ENCODE measurements around the gene TPT1. TPM values are rescaled to one million over a fixed set of nuclear protein-coding genes. Genes with fewer than 3 reads are reported as not detected.
"Not testable (repeated sequence)": the region's sequence is repeated elsewhere in the genome, so short reads cannot be mapped to it uniquely, and the experiment has no call there.

TPT1 gene
- total RNA-seq (6,059 TPM), polyA plus RNA-seq (ENCODE audit: insufficient read depth in 1 of 8, insufficient read length in 8 of 8, low replicate concordance in 1 of 8) (1,000 to 10,000 TPM; 7,457 to 9,795 (median 8,327) TPM)
- long read RNA-seq, donor 1, full-length matches to known transcripts, result 1,332 of 1,552 reads
- long read RNA-seq, donor 1, partial matches to known transcripts, result 200 of 1,552 reads
- long read RNA-seq, donor 1, other reads (novel, unspliced or antisense), result 20 of 1,552 reads
- long read RNA-seq, donor 2, full-length matches to known transcripts, result 339 of 417 reads
- long read RNA-seq, donor 2, partial matches to known transcripts, result 78 of 417 reads
- long read RNA-seq, donor 2, other reads (novel, unspliced or antisense), result 0 of 417 reads
- long read RNA-seq, donor 3, full-length matches to known transcripts, result 1,733 of 2,175 reads
- long read RNA-seq, donor 3, partial matches to known transcripts, result 395 of 2,175 reads
- long read RNA-seq, donor 3, other reads (novel, unspliced or antisense), result 47 of 2,175 reads
- long read RNA-seq, donor 4, full-length matches to known transcripts, result 2,758 of 3,184 reads
- long read RNA-seq, donor 4, partial matches to known transcripts, result 315 of 3,184 reads
- long read RNA-seq, donor 4, other reads (novel, unspliced or antisense), result 111 of 3,184 reads
- long read RNA-seq, donor 5, full-length matches to known transcripts, result 7,617 of 9,018 reads
- long read RNA-seq, donor 5, partial matches to known transcripts, result 1,092 of 9,018 reads
- long read RNA-seq, donor 5, other reads (novel, unspliced or antisense), result 309 of 9,018 reads
- long read RNA-seq, donor 6, full-length matches to known transcripts, result 7,080 of 8,178 reads
- long read RNA-seq, donor 6, partial matches to known transcripts, result 874 of 8,178 reads
- long read RNA-seq, donor 6, other reads (novel, unspliced or antisense), result 224 of 8,178 reads
- long read RNA-seq, donor 7, full-length matches to known transcripts, result 5,269 of 6,203 reads
- long read RNA-seq, donor 7, partial matches to known transcripts, result 759 of 6,203 reads
- long read RNA-seq, donor 7, other reads (novel, unspliced or antisense), result 175 of 6,203 reads
- long read RNA-seq, donor 8, full-length matches to known transcripts, result 2,292 of 3,129 reads
- long read RNA-seq, donor 8, partial matches to known transcripts, result 757 of 3,129 reads
- long read RNA-seq, donor 8, other reads (novel, unspliced or antisense), result 80 of 3,129 reads
- long read RNA-seq, donor 9, full-length matches to known transcripts, result 3,002 of 3,616 reads
- long read RNA-seq, donor 9, partial matches to known transcripts, result 530 of 3,616 reads
- long read RNA-seq, donor 9, other reads (novel, unspliced or antisense), result 84 of 3,616 reads
- long read RNA-seq, donor 10, full-length matches to known transcripts, result 3,447 of 4,428 reads
- long read RNA-seq, donor 10, partial matches to known transcripts, result 887 of 4,428 reads
- long read RNA-seq, donor 10, other reads (novel, unspliced or antisense), result 94 of 4,428 reads
- long read RNA-seq, donor 11, full-length matches to known transcripts, result 3,311 of 3,932 reads
- long read RNA-seq, donor 11, partial matches to known transcripts, result 517 of 3,932 reads
- long read RNA-seq, donor 11, other reads (novel, unspliced or antisense), result 104 of 3,932 reads

- H3K9me3 ChIP-seq (replicated peaks; ENCODE audit: control insufficient read depth, low read depth, low read length), result no peaks in the 10 kb centered on the region
- WGBS (ENCODE audit: insufficient coverage), result under 1% methylated on average over 60 of the region's 67 CpGs
- H3K27me3 ChIP-seq (ENCODE audit: control insufficient read depth, insufficient read depth, low read length), result no peaks in the 10 kb centered on the region
- H3K4me1 ChIP-seq (ENCODE audit: control insufficient read depth, insufficient read depth, low read length), result peaks cover 10% of the 10 kb centered on the region
- H3K27ac ChIP-seq (ENCODE audit: low read length), result peak within 1 kb of the TSS; percentile 99
- H3K4me3 ChIP-seq (ENCODE audit: low read length), result peak within 1 kb of the TSS; percentile 89
- peak; percentile 99 for DNase-seq
- peaks cover 49% of the 10 kb centered on the region for H3K36me3 ChIP-seq (ENCODE audit: control insufficient read depth, insufficient read depth, low read length)
These were observed at the start of gene TPT1 for GRCh38 chr13:45341034-45341798. TSS of gene TPT1 (minus strand) at chr13:45341183. CDS start at chr13:45341069, 114 bp downstream.

- whole genome bisulfite sequencing (ENCODE audit: insufficient coverage), result 93% methylated on average over 6 of the region's 9 CpGs
- H3K36me3 ChIP-seq (ENCODE audit: control insufficient read depth, insufficient read depth, low read length); H3K27ac ChIP-seq (ENCODE audit: low read length): not testable (repeated sequence)
These were observed 49.4 kb upstream of the TPT1 start for GRCh38 chr13:45390348-45390747.

GRCh38 chr13:45388664-45389063 is 47.7 kb upstream of the TPT1 start:
- no peak for DNase-seq
- Histone ChIP-seq H3K27ac (ENCODE audit: low read length) (no peak overlapping the region), H3K4me1 (ENCODE audit: control insufficient read depth, insufficient read depth, low read length) (peaks cover 5% of the 10 kb centered on the region), H3K4me3 (ENCODE audit: low read length) (no peak overlapping the region), H3K36me3 (ENCODE audit: control insufficient read depth, insufficient read depth, low read length) (peaks cover 16% of the 10 kb centered on the region), H3K9me3 (replicated peaks; ENCODE audit: control insufficient read depth, low read depth, low read length) (no peaks in the 10 kb centered on the region), H3K27me3 (ENCODE audit: control insufficient read depth, insufficient read depth, low read length) (no peaks in the 10 kb centered on the region)
- WGBS (ENCODE audit: insufficient coverage), result no CpG with 5 or more reads among the region's 4 CpGs

More at GRCh38 chr13:45390348-45390747, 49.4 kb upstream of the TPT1 start:
- H3K27me3 ChIP-seq (ENCODE audit: control insufficient read depth, insufficient read depth, low read length); DNase-seq; H3K4me3 ChIP-seq (ENCODE audit: low read length); H3K4me1 ChIP-seq (ENCODE audit: control insufficient read depth, insufficient read depth, low read length); H3K9me3 ChIP-seq (replicated peaks; ENCODE audit: control insufficient read depth, low read depth, low read length): not testable (repeated sequence)

- not testable (repeated sequence) for H3K9me3 ChIP-seq (replicated peaks; ENCODE audit: control insufficient read depth, low read depth, low read length); H3K4me1 ChIP-seq (ENCODE audit: control insufficient read depth, insufficient read depth, low read length); DNase-seq; H3K27ac ChIP-seq (ENCODE audit: low read length); H3K4me3 ChIP-seq (ENCODE audit: low read length); H3K27me3 ChIP-seq (ENCODE audit: control insufficient read depth, insufficient read depth, low read length)
- WGBS (ENCODE audit: insufficient coverage), result 91% methylated on average over 12 of the region's 17 CpGs
- H3K36me3 ChIP-seq (ENCODE audit: control insufficient read depth, insufficient read depth, low read length), result peaks cover 23% of the 10 kb centered on the region
These were observed 46.1 kb upstream of the TPT1 start for GRCh38 chr13:45386892-45387575.

- Histone ChIP-seq H3K27me3 (ENCODE audit: control insufficient read depth, insufficient read depth, low read length) (no peaks in the 10 kb centered on the region), H3K27ac (ENCODE audit: low read length) (no peak overlapping the region), H3K9me3 (replicated peaks; ENCODE audit: control insufficient read depth, low read depth, low read length) (no peaks in the 10 kb centered on the region), H3K4me1 (ENCODE audit: control insufficient read depth, insufficient read depth, low read length) (no peaks in the 10 kb centered on the region), H3K4me3 (ENCODE audit: low read length) (no peak overlapping the region), H3K36me3 (ENCODE audit: control insufficient read depth, insufficient read depth, low read length) (peaks cover 26% of the 10 kb centered on the region)
- no peak for DNase-seq
- 89% methylated on average over 3 of the region's 5 CpGs for WGBS (ENCODE audit: insufficient coverage)
These were observed 45.0 kb upstream of the TPT1 start for GRCh38 chr13:45385907-45386553.

GRCh38 chr13:45385320-45385719 is 44.3 kb upstream of the TPT1 start:
- no peaks in the 10 kb centered on the region for H3K27me3 ChIP-seq (ENCODE audit: control insufficient read depth, insufficient read depth, low read length)
- no peak overlapping the region for H3K27ac ChIP-seq (ENCODE audit: low read length)
- no peak for DNase-seq
- peaks cover 29% of the 10 kb centered on the region for H3K36me3 ChIP-seq (ENCODE audit: control insufficient read depth, insufficient read depth, low read length)
- H3K4me3 ChIP-seq (ENCODE audit: low read length), result no peak overlapping the region
- WGBS (ENCODE audit: insufficient coverage), result 100% methylated on average over 4 of the region's 5 CpGs
- H3K9me3 ChIP-seq (replicated peaks; ENCODE audit: control insufficient read depth, low read depth, low read length), result no peaks in the 10 kb centered on the region
- H3K4me1 ChIP-seq (ENCODE audit: control insufficient read depth, insufficient read depth, low read length), result no peaks in the 10 kb centered on the region

GRCh38 chr13:45384474-45385174 is 43.6 kb upstream of the TPT1 start:
- Histone ChIP-seq H3K9me3 (replicated peaks; ENCODE audit: control insufficient read depth, low read depth, low read length) (no peaks in the 10 kb centered on the region), H3K27me3 (ENCODE audit: control insufficient read depth, insufficient read depth, low read length) (no peaks in the 10 kb centered on the region), H3K4me3 (ENCODE audit: low read length) (no peak overlapping the region), H3K27ac (ENCODE audit: low read length) (no peak overlapping the region), H3K4me1 (ENCODE audit: control insufficient read depth, insufficient read depth, low read length) (no peaks in the 10 kb centered on the region), H3K36me3 (ENCODE audit: control insufficient read depth, insufficient read depth, low read length) (peaks cover 32% of the 10 kb centered on the region)
- DNase-seq, result no peak
- no CpG with 5 or more reads among the region's 4 CpGs for WGBS (ENCODE audit: insufficient coverage)

- not testable (repeated sequence) for H3K4me1 ChIP-seq (ENCODE audit: control insufficient read depth, insufficient read depth, low read length); H3K27me3 ChIP-seq (ENCODE audit: control insufficient read depth, insufficient read depth, low read length); H3K27ac ChIP-seq (ENCODE audit: low read length); H3K9me3 ChIP-seq (replicated peaks; ENCODE audit: control insufficient read depth, low read depth, low read length); DNase-seq; H3K4me3 ChIP-seq (ENCODE audit: low read length)
- 40% methylated on average over 4 of the region's 8 CpGs for WGBS (ENCODE audit: insufficient coverage)
- H3K36me3 ChIP-seq (ENCODE audit: control insufficient read depth, insufficient read depth, low read length), result peaks cover 32% of the 10 kb centered on the region
These were observed 41.8 kb upstream of the TPT1 start for GRCh38 chr13:45382739-45383138.

Measured in muscle of leg (tissue), 16 donors.